Activated T-cell treated with anti-CD3 and anti-CD28 coated beads for 48 hours (primary cell): ENCODE data around the gene SLC45A1.

Experiments
- DNase-seq: peaks from one replicate; pipeline ENCODE4 v3.0.0-alpha.2; 2020; ENCODE audit warnings: low read depth

SLC45A1 gene

DNA sequence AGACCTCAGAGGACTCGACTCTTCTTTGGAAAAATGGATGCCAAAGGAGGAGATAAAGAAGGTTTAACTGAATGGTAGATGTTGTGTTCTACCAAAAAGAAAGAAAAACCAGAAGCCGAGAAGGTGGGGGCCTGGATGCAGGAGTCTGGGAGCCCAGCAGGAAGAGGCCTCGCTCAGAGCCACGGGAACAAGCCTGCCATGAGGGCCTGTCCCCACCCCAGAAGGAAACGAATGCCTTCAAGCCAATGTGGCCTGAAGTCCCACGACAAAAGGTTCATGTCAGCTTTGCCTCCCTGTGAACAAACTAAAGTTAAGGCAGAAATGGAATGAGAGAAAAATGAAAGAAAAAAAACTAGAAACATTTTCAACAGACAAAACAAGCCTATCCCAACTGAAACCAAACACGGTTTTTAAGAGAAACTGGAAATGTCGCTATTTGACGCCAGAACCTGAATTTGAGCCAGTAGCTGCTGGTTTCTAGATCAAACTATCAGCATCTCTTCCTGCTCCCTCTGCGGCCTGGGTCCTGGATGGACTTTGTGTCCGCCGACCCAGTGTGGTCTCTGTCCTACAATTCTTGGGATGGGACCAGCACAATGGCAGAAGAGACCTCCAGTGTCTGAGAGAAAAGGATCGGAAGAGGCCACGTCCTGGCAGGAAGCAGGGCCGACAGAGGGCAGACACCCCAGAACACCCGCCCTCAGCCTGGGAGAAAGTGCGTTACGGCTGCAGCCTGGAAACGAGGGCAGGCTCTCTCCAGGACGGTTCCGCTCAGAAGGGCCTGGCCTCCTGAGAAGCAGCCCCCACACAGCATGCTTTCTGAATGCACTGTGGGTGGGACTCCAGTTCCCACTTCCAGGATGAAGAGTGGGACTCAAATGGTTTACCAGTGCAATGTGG lies 35.2 kb downstream of the SLC45A1 start:
- DNase-seq: no peak

GRCh38 chr1:8354038-8354437 lies 36.1 kb downstream of the SLC45A1 start:
- no peak for DNase-seq

GRCh38 chr1:8355439-8356255 lies 37.7 kb downstream of the SLC45A1 start:
- no peak for DNase-seq

DNA sequence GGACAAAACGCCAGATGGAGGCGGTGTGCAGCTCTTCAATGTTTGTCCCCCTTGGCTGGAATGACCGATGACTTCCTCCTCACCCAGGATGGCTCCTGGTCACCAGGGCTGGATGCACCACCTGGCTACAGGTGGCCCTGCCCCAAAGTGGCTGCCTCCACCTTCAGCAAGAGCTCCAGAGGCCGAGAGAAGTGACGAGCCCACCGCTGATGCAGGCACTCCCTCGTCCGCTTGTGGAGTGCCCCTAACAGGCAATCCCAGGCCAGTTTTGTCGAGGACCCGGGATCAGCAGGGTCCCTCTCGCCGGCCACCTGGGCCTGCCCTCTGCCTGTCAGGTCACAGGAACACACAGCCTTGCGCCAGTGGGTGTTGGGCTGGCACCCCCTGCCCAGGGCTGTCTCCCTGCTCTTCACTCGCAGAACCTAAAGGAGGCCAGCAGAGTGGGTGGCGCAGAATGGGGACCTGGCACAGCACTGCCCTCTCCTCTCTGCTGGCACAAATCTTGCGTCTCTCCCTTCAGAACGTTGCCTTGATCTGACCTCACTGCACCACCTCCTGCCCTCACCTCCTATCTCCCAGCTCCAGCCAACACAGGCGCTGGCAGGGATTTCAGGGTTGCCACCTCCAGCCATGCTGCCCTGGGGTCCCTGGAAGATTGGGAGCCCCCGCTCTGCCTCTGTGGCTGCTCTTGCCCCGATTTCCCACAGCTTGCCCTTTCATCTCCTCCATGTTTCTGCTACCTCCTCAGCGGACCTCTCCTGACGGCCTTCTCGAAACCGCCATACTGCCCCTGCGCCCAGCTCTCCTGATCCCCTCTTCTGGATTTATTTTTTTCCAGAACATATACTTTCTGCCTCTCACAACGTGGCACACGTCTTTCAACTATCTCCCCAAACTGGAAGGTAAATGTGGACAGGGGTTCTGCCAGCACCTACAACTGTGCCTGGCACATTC lies 38.6 kb downstream of the SLC45A1 start:
- DNase-seq: no peak

DNA sequence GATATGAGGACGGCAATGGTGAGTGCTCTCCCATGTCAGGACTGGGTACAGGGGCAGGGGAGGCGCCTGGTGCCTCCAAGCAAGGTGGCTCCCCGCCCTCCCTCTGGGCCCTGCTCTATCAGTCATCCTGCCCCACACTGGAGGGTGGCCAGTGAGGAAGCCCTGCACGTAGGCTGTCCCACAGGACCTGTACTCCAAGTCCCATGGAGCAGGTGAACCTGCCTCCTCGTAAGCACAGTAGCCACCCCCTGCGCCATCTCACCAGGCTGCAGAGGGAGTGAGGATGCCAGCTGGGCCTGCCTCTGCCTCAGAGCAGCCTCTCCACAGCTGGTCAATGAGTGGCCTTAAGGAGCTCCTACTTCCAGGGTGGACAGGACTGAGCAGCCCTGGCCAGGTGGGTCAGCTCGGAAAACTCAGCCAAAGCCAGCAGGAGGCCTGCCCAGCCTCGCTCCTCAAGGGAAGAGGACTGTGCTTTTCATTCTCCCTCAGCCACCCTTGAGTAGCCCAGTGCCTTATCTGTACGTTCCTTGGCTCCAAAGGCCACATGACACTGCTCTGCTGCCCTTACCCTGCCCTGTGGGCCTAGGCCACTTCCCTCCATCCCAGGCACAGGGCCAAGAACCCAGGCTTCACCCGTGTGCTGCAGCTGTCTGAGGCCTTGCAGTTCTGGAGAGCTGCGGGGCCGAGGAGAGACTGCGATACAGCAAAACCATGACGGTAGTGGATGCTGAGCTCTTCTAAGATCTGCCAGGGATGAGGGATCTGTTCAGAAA lies 39.6 kb downstream of the SLC45A1 start:
- no peak for DNase-seq

DNA sequence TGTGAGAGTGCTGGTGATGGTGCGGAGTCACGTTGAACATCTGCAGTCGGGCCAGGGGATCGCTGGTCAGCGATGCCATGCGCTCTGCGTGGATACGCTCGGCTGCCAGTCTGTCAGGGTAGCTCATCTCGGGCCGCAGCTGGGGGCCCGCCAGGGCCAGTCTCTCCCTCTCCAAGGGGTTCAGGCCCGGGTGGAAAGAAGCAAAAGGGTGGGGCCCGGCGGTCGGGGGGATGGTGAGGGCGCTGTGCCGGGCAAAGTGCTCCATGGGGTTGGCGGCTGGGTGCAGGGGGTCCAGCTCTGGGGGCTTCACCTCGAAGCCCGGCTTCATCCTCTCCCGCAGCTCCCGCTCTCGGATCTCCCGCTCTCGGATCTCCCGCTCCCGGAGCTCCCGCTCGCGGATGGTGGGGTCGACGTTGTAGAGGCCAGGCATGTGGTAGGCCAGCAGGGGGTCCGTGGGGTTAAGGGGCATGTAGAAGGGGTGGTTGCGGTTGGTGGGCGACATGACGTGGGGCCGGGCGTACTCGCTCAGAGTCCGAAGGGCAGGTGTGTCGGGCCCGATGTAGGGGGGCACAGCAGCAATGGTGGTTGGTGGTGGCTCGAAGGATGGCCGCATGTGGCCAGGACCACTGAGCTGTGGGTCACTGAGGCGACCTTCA lies 40.5 kb downstream of the SLC45A1 start:
- no peak for DNase-seq

- DNase-seq: no peak
These were observed 41.1 kb downstream of the SLC45A1 start for GRCh38 chr1:8358897-8359616.

- no peak for DNase-seq
These were observed 41.9 kb downstream of the SLC45A1 start for GRCh38 chr1:8359617-8360481.

DNA sequence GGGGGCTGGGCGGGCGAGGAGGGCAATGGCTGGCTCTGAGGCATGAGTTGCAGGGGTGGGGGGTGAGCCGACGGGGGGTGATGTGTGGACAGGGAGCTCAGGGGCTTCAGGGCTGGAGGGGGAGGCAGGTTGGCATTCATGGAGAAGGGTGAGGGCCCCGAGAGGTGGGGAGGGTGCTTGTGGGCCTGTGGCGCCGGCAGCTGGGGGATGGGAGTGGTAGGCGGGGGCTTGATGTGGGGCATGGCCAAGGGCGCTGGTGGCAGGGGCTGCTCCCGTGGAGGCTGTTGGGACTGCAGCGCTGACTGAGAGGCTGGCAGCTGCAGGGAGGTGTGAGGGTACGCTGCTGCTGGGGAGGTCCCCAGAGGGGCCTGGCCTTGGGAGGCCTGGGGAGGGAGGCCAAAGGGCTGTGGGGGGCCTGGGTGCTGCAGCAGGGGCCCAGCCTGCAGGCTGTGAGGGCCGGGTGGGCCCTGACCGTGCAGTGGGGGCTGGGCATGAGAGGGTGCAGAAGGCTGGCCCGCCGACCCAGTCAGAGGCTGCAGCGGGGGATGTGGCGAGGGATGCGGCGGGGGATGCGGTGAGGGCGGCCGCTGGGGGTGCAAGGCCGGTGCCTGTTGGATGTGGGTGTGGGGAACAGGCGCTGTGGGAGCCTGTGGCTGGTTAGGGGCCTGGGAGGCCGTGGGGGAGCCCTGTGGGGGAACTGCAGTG lies 42.7 kb downstream of the SLC45A1 start:
- no peak for DNase-seq

- DNase-seq: no peak
These were observed 43.4 kb downstream of the SLC45A1 start for GRCh38 chr1:8361198-8361849.

- DNase-seq: no peak
These were observed 44.8 kb downstream of the SLC45A1 start for GRCh38 chr1:8362701-8363101.

GRCh38 chr1:8363186-8363766 lies 45.4 kb downstream of the SLC45A1 start:
- no peak for DNase-seq

DNA sequence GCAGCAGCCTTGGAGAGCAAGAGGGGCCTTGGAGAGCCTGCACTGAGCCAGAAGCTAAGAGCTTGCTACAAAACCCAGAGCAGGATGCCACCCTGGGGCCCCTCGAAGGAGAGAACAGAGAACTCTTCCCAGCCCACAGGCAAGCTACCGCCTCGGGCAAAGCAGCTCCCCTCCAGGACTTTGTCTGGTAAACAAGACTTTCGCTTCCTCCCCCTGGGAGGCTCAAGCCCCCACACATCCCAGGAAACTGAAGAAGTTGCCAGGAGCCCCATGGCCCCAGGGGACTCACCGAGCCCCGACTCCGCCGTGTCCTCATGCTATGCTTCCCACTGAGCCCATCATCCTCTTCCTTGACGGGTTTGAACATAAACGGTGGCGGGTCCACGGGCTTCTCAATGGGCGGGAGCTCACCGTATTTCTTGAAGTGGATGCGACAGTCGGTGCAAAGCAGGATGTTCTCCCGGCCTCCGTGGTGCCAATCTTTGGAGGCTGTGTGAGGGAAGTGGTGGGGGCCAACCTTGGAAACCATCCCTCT lies 45.9 kb downstream of the SLC45A1 start:
- no peak for DNase-seq

DNA sequence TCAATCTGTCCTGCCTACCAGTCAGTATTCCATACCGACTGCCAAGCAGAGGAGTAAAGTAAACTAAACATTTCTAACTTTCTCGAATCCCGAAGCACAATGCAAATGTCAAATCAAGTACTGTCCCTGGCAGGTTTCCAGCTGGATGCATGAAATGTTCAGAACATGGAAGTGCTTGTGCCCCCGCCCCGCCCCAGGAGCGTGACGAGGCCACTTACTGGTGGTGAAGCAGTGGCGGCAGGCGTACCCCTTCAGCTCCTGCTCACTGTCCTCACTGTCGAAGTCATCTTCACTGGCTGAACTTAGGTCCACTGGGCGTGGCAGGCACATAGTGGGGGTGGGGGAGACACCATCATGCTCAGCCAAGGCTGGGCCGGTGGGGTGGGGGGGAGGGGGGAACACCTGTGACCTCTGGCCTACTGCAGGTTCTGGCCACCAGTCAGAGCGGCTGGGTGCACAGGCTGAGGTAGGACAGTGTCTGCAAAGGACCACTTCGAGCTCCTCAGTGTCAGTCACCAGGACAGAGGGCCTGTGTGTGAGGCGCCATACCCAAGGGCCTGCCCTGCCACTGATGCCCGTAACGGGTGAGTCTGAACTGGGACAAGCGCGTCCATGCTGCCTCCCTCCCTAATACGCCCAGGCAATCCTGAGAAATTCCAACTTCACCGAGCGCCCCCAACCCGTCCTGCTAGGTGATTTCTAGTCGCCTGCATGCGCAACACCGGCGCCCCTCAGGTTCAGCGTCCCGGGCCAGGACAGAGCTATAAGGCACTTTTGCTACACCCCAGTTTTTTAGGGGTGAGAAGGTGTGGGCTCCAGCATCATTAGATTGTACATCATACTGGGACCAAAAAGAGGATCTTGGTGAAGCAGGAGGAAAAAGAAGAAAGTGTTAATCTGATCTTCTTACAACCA lies 46.9 kb downstream of the SLC45A1 start:
- DNase-seq: no peak

DNA sequence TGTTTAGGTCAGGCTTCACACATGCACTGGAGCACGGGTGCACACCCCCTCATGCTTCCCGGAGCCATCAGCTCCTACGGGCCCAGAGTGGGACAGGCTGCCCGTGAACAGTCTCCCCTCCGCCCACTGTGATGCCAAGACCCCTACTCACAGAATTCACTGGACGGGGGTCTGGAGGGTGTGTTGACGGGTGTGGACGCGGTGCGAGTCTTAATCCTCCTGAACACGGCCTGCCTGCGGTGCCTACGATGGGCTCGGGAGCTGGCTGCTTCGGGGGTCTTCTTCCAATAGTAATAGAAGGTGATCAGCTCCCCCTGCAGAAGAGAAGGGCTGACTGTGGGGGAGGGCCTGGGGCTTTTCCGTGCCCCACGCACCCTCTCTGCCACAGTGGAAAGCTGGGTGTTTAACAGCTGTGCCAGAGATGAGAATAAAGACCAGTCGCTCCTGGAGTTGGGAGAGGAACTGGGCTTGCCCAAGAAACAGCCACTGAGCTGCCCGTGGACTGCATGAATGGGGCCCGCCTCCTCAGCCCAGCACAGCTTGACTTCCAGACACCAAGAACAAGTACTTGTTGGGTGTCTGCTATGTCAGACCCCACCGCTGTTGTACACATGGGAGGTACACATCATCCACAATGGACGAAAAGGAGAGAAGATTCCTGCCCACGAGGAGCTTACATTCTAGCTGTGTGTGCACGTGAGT lies 47.9 kb downstream of the SLC45A1 start:
- no peak for DNase-seq
